MG63 (cell line): ENCODE results near the gene DRICH1. TPM values are rescaled to one million over a fixed set of nuclear protein-coding genes. Genes with fewer than 3 reads are reported as not detected.
"Not testable (repeated sequence)": the region's sequence is repeated elsewhere in the genome, so short reads cannot be mapped to it uniquely, and the experiment has no call there.

Experiments
- DNase-seq: peaks from one replicate; pipeline ENCODE4 v3.0.0-alpha.2; 2020
- H3K27me3 ChIP-seq: fragments of 250-450 bp; sonication (Bioruptor Pico); 2 replicates; pipeline ENCODE4 v1.5.1; 2020; ENCODE audit warnings: mild to moderate bottlenecking, moderate library complexity
- H3K36me3 ChIP-seq: fragments of 250-450 bp; sonication (Bioruptor Pico); 2 replicates; pipeline ENCODE4 v1.5.1; 2020; ENCODE audit warnings: mild to moderate bottlenecking, moderate library complexity
- H3K4me3 ChIP-seq: fragments of 250-450 bp; sonication (Bioruptor Pico); 2 replicates; pipeline ENCODE4 v1.5.1; 2020; ENCODE audit warnings: mild to moderate bottlenecking, moderate library complexity
- H3K9me3 ChIP-seq: fragments of 250-450 bp; sonication (Bioruptor Pico); 2 replicates; pipeline ENCODE4 v1.5.1; 2020; ENCODE audit warnings: mild to moderate bottlenecking, moderate library complexity
- total RNA-seq: library from RNA; depleted of rRNA; stranded (reverse); fragments of >200 nt; shearing (Covaris generic); gene quantifications from 2 replicates; pipeline ENCODE4 v1.2.3, GENCODE V29; 2014; ENCODE audit warnings: low replicate concordance; rRNA removed

DRICH1 gene
- total RNA-seq, 1 experiment from 2014 or later: not detected

- DNase-seq: no peak
- no peaks in the 10 kb centered on the region for H3K9me3 ChIP-seq
- peaks cover 6% of the 10 kb centered on the region for H3K27me3 ChIP-seq
- H3K4me3 ChIP-seq: no peak overlapping the region
- no peaks in the 10 kb centered on the region for H3K36me3 ChIP-seq
These were observed 66.7 kb downstream of the DRICH1 start for GRCh38 chr22:23565305-23565914.

DNA sequence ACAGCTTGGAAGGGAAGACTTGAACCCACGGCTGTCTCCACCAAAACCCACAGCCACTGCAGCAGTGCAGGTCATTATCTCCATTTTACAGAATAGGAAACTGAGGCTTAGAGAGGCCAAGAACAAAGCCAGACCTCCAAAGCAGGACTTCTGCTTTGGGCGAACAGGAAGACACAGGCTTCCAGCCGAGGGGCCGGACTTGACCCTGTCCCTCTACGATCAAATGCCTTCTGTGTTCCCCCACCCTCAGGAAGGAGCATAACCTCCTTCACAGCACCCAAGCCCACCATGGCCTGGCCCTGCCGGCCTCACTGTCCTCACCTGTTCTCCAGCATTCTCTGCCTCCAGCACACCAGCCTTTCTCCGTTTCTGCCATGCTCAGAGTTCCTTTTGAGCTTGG is 67.8 kb downstream of the DRICH1 start:
- H3K36me3 ChIP-seq: no peaks in the 10 kb centered on the region
- peaks cover 7% of the 10 kb centered on the region for H3K27me3 ChIP-seq
- H3K9me3 ChIP-seq: no peaks in the 10 kb centered on the region

DNA sequence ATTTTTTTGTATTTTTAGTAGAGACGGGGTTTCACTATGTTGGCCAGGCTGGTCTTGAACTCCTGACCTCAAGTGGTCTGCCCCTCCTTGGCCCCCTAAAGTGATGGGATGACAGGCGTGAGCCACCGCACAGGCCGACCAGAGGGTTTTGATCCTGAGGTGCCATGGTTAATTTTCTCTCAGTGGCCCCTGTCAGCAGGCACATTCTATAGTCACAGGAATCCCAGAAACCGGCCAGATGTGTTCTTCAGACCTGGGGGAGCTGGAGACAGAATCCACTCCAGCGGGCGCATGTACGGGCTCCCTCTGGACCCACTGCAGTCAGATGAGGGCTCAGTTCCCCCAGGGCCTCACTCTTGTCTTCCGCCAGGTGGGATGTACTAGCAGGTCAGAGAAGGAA is 69.0 kb downstream of the DRICH1 start:
- H3K27me3 ChIP-seq: peaks cover 12% of the 10 kb centered on the region
- no peak overlapping the region for H3K4me3 ChIP-seq
- H3K36me3 ChIP-seq: no peaks in the 10 kb centered on the region
- no peak for DNase-seq
- H3K9me3 ChIP-seq: no peaks in the 10 kb centered on the region

More for the DNA sequence above, 67.8 kb downstream of the DRICH1 start:
- no peak for DNase-seq
- H3K4me3 ChIP-seq: no peak overlapping the region

GRCh38 chr22:23562186-23562585 is 69.9 kb downstream of the DRICH1 start:
- Histone ChIP-seq H3K27me3 (peaks cover 12% of the 10 kb centered on the region), H3K9me3 (no peaks in the 10 kb centered on the region), H3K4me3 (no peak overlapping the region)

DNA sequence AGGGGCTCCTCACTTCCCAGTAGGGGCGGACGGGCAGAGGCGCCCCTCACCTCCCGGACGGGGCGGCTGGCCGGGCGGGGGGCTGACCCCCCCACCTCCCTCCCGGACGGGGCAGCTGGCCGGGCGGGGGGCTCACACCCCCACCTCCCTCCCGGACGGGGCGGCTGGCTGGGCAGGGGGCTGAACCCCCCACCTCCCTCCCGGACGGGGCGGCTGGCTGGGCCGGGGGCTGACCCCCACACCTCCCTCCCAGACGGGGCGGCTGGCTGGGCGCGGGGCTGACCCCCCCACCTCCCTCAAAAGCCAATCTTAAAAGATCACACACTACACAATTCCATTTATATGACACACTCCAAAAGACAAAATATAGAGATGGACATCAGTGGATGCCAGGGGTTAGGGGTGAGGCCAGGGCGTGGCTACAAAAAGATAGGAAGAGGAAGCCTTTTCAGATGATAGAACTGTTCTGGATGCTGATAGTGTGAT is 71.1 kb downstream of the DRICH1 start:
- H3K4me3 ChIP-seq, DNase-seq, H3K9me3 ChIP-seq, H3K36me3 ChIP-seq: not testable (repeated sequence)
- H3K27me3 ChIP-seq: peaks cover 12% of the 10 kb centered on the region

More at GRCh38 chr22:23562186-23562585, 69.9 kb downstream of the DRICH1 start:
- no peaks in the 10 kb centered on the region for H3K36me3 ChIP-seq
- DNase-seq: no peak

- H3K4me3 ChIP-seq, H3K36me3 ChIP-seq, H3K27me3 ChIP-seq, H3K9me3 ChIP-seq, DNase-seq: not testable (repeated sequence)
These were observed 71.9 kb downstream of the DRICH1 start for GRCh38 chr22:23560215-23560614.

Other genes starting within 250 kb of the DRICH1 start
- gene IGLL1, start 52.0 kb downstream of the DRICH1 start, total RNA-seq: not detected in 2 replicates
- gene RGL4, start 58.7 kb upstream of the DRICH1 start, total RNA-seq: not detected in 2 replicates
- 2.4 and 3.9 TPM in 2 replicates for gene ZNF70, start 118.8 kb upstream of the DRICH1 start, total RNA-seq
- gene VPREB3, start 122.1 kb upstream of the DRICH1 start, total RNA-seq: not detected in 2 replicates
- 0.30 TPM in 1 of 2 replicates, not detected in the other for gene C22orf15, start 130.7 kb upstream of the DRICH1 start, total RNA-seq
- gene CHCHD10, start 135.7 kb upstream of the DRICH1 start, total RNA-seq: 0.26 TPM in 1 of 2 replicates, not detected in the other
- 2.0 and 4.9 TPM in 2 replicates for gene MMP11, start 140.5 kb upstream of the DRICH1 start, total RNA-seq
- gene SMARCB1, start 154.6 kb upstream of the DRICH1 start, total RNA-seq: 70.8 and 109 TPM in 2 replicates
- 0.42 and 0.72 TPM in 2 replicates for gene DERL3, start 206.7 kb upstream of the DRICH1 start, total RNA-seq
- gene SLC2A11, start 225.6 kb upstream of the DRICH1 start, total RNA-seq: 0.27 and 0.30 TPM in 2 replicates